T-helper 2 cell treated with Interferon-gamma antibody and Interleukin-4, amounts not matched to agents 5 μg/mL and 100 μg/mL, for 36 hours (primary cell): ENCODE results near the gene ROBO1.

Source experiments
- DNase-seq: peaks from one replicate; pipeline ENCODE4 v3.0.0; 2021; ENCODE audit warnings: low spot score
- H3K27ac Mint-ChIP-seq: one replicate; pipeline ENCODE4 v1.8.0; 2021; ENCODE audit warnings: mild to moderate bottlenecking, mixed read lengths
- H3K27me3 Mint-ChIP-seq: one replicate; pipeline ENCODE4 v1.8.0; 2021; ENCODE audit warnings: low read depth, mixed read lengths
- H3K36me3 Mint-ChIP-seq: one replicate; pipeline ENCODE4 v1.8.0; 2021; ENCODE audit warnings: low read depth, mixed read lengths
- H3K4me1 Mint-ChIP-seq: one replicate; pipeline ENCODE4 v1.8.0; 2021; ENCODE audit warnings: low read depth, mixed read lengths
- H3K4me3 Mint-ChIP-seq: one replicate; pipeline ENCODE4 v1.8.0; 2022; ENCODE audit warnings: mild to moderate bottlenecking, moderate library complexity, mixed read lengths
- H3K9me3 Mint-ChIP-seq: one replicate; pipeline ENCODE4 v1.8.0; 2021; ENCODE audit warnings: mixed read lengths

Gene ROBO1

GRCh38 chr3:79103307-79103706, 664.5 kb downstream of the ROBO1 start:
- no peak for DNase-seq
- Mint-ChIP-seq H3K36me3 (no peaks in the 10 kb centered on the region), H3K27ac (no peak overlapping the region), H3K27me3 (no peaks in the 10 kb centered on the region), H3K9me3 (peaks cover 13% of the 10 kb centered on the region), H3K4me3 (no peak overlapping the region), H3K4me1 (no peaks in the 10 kb centered on the region)

GRCh38 chr3:79097964-79098660, 669.7 kb downstream of the ROBO1 start:
- peaks cover 7% of the 10 kb centered on the region for H3K9me3 Mint-ChIP-seq
- no peak overlapping the region for H3K27ac Mint-ChIP-seq

GRCh38 chr3:79094654-79095053, 673.1 kb downstream of the ROBO1 start:
- Mint-ChIP-seq H3K36me3 (no peaks in the 10 kb centered on the region), H3K4me3 (no peak overlapping the region), H3K27me3 (no peaks in the 10 kb centered on the region)

More at GRCh38 chr3:79097964-79098660, 669.7 kb downstream of the ROBO1 start:
- Mint-ChIP-seq H3K36me3 (no peaks in the 10 kb centered on the region), H3K4me3 (no peak overlapping the region), H3K4me1 (no peaks in the 10 kb centered on the region), H3K27me3 (no peaks in the 10 kb centered on the region)
- no peak for DNase-seq

GRCh38 chr3:79086514-79086913, 681.3 kb downstream of the ROBO1 start:
- H3K4me3 Mint-ChIP-seq, result no peak overlapping the region
- H3K9me3 Mint-ChIP-seq, result peaks cover under 1% of the 10 kb centered on the region
- H3K27me3 Mint-ChIP-seq, result no peaks in the 10 kb centered on the region
- no peaks in the 10 kb centered on the region for H3K36me3 Mint-ChIP-seq
- no peak for DNase-seq
- H3K27ac Mint-ChIP-seq, result no peak overlapping the region
- no peaks in the 10 kb centered on the region for H3K4me1 Mint-ChIP-seq

More at GRCh38 chr3:79094654-79095053, 673.1 kb downstream of the ROBO1 start:
- Mint-ChIP-seq H3K27ac (no peak overlapping the region), H3K9me3 (peaks cover 7% of the 10 kb centered on the region), H3K4me1 (no peaks in the 10 kb centered on the region)
- DNase-seq, result no peak

GRCh38 chr3:79085171-79085570, 682.6 kb downstream of the ROBO1 start:
- no peaks in the 10 kb centered on the region for H3K4me1 Mint-ChIP-seq
- no peak for DNase-seq
- H3K27me3 Mint-ChIP-seq, result no peaks in the 10 kb centered on the region
- no peaks in the 10 kb centered on the region for H3K36me3 Mint-ChIP-seq
- H3K4me3 Mint-ChIP-seq, result no peak overlapping the region
- H3K9me3 Mint-ChIP-seq, result no peaks in the 10 kb centered on the region
- no peak overlapping the region for H3K27ac Mint-ChIP-seq

GRCh38 chr3:79081335-79081734, 686.5 kb downstream of the ROBO1 start:
- Mint-ChIP-seq H3K36me3 (no peaks in the 10 kb centered on the region), H3K27me3 (no peaks in the 10 kb centered on the region), H3K4me3 (no peak overlapping the region), H3K9me3 (no peaks in the 10 kb centered on the region), H3K27ac (no peak overlapping the region), H3K4me1 (no peaks in the 10 kb centered on the region)
- DNase-seq, result no peak

- Mint-ChIP-seq H3K27me3 (no peaks in the 10 kb centered on the region), H3K4me3 (no peak overlapping the region), H3K4me1 (no peaks in the 10 kb centered on the region), H3K36me3 (no peaks in the 10 kb centered on the region), H3K27ac (no peak overlapping the region), H3K9me3 (no peaks in the 10 kb centered on the region)
- no peak for DNase-seq
Observed at GRCh38 chr3:79074558-79074957, 693.2 kb downstream of the ROBO1 start.

- H3K4me3 Mint-ChIP-seq, result no peak overlapping the region
- no peak overlapping the region for H3K27ac Mint-ChIP-seq
- H3K9me3 Mint-ChIP-seq, result peaks cover 18% of the 10 kb centered on the region
- H3K4me1 Mint-ChIP-seq, result no peaks in the 10 kb centered on the region
- H3K36me3 Mint-ChIP-seq, result no peaks in the 10 kb centered on the region
- DNase-seq, result no peak
- no peaks in the 10 kb centered on the region for H3K27me3 Mint-ChIP-seq
Observed at GRCh38 chr3:79067734-79068133, 700.1 kb downstream of the ROBO1 start.

- H3K4me1 Mint-ChIP-seq, result no peaks in the 10 kb centered on the region
- no peak overlapping the region for H3K27ac Mint-ChIP-seq
- H3K9me3 Mint-ChIP-seq, result peaks cover 26% of the 10 kb centered on the region
- no peak for DNase-seq
- no peaks in the 10 kb centered on the region for H3K27me3 Mint-ChIP-seq
- no peak overlapping the region for H3K4me3 Mint-ChIP-seq
- H3K36me3 Mint-ChIP-seq, result no peaks in the 10 kb centered on the region
Observed at GRCh38 chr3:79066481-79066880, 701.3 kb downstream of the ROBO1 start.

GRCh38 chr3:79063624-79064023, 704.2 kb downstream of the ROBO1 start:
- DNase-seq, result no peak
- Mint-ChIP-seq H3K27ac (no peak overlapping the region), H3K27me3 (no peaks in the 10 kb centered on the region), H3K36me3 (no peaks in the 10 kb centered on the region), H3K4me1 (no peaks in the 10 kb centered on the region), H3K9me3 (peaks cover 31% of the 10 kb centered on the region), H3K4me3 (no peak overlapping the region)

GRCh38 chr3:79057756-79058155, 710.0 kb downstream of the ROBO1 start:
- Mint-ChIP-seq H3K9me3 (peaks cover 50% of the 10 kb centered on the region), H3K27ac (no peak overlapping the region), H3K4me3 (no peak overlapping the region), H3K27me3 (no peaks in the 10 kb centered on the region), H3K4me1 (no peaks in the 10 kb centered on the region), H3K36me3 (no peaks in the 10 kb centered on the region)
- no peak for DNase-seq

- H3K36me3 Mint-ChIP-seq, result no peaks in the 10 kb centered on the region
- no peak for DNase-seq
- H3K9me3 Mint-ChIP-seq, result peaks cover 48% of the 10 kb centered on the region
Observed at GRCh38 chr3:79056498-79056897, 711.3 kb downstream of the ROBO1 start.

GRCh38 chr3:79052054-79052681, 715.6 kb downstream of the ROBO1 start:
- Mint-ChIP-seq H3K9me3 (peaks cover 58% of the 10 kb centered on the region), H3K36me3 (no peaks in the 10 kb centered on the region), H3K4me3 (no peak overlapping the region), H3K27me3 (no peaks in the 10 kb centered on the region), H3K4me1 (no peaks in the 10 kb centered on the region), H3K27ac (no peak overlapping the region)
- no peak for DNase-seq

More at GRCh38 chr3:79056498-79056897, 711.3 kb downstream of the ROBO1 start:
- Mint-ChIP-seq H3K27ac (no peak overlapping the region), H3K4me3 (no peak overlapping the region), H3K27me3 (no peaks in the 10 kb centered on the region), H3K4me1 (no peaks in the 10 kb centered on the region)

GRCh38 chr3:79047581-79047980, 720.2 kb downstream of the ROBO1 start:
- H3K4me3 Mint-ChIP-seq, result no peak overlapping the region
- no peak overlapping the region for H3K27ac Mint-ChIP-seq
- no peaks in the 10 kb centered on the region for H3K36me3 Mint-ChIP-seq
- H3K4me1 Mint-ChIP-seq, result no peaks in the 10 kb centered on the region
- DNase-seq, result no peak
- H3K27me3 Mint-ChIP-seq, result no peaks in the 10 kb centered on the region
- H3K9me3 Mint-ChIP-seq, result peaks cover 39% of the 10 kb centered on the region

GRCh38 chr3:79041621-79042020, 726.2 kb downstream of the ROBO1 start:
- H3K27me3 Mint-ChIP-seq, result no peaks in the 10 kb centered on the region
- H3K9me3 Mint-ChIP-seq, result peaks cover 12% of the 10 kb centered on the region
- H3K27ac Mint-ChIP-seq, result no peak overlapping the region
- no peaks in the 10 kb centered on the region for H3K4me1 Mint-ChIP-seq
- H3K36me3 Mint-ChIP-seq, result no peaks in the 10 kb centered on the region
- H3K4me3 Mint-ChIP-seq, result no peak overlapping the region
- DNase-seq, result no peak
